OCI-LY3 (cell line): Measurements from ENCODE around the gene C19orf81.

Experiments used
- H2AFZ ChIP-seq: fragments of 200-600, 300-600 bp; shearing (Covaris generic); 2 replicates; pipeline ENCODE4 v1.6.0; 2014; ENCODE audit warnings: antibody characterized with exemption, low read depth, low read length
- H3K27ac ChIP-seq: fragments of 200-600, 300-600 bp; sonication (generic); 2 replicates; pipeline ENCODE4 v1.5.1; 2014; ENCODE audit warnings: mild to moderate bottlenecking, low read length, moderate library complexity, mixed read lengths
- H3K27me3 ChIP-seq: fragments of 200-600, 300-600 bp; sonication (generic); 2 replicates; pipeline ENCODE4 v1.6.1; 2014; ENCODE audit warnings: low read depth, low read length, mixed read lengths
- H3K36me3 ChIP-seq: fragments of 200-600, 300-600 bp; sonication (generic); replicated peaks from 2 replicates; pipeline ENCODE3; 2014; ENCODE audit warnings: low read depth, low read length, mixed read lengths
- H3K4me1 ChIP-seq: fragments of 300-600, 200-600 bp; sonication (generic); 2 replicates; pipeline ENCODE4 v1.6.1; 2014; ENCODE audit warnings: low read length, mixed read lengths
- H3K4me2 ChIP-seq: fragments of 200-600, 300-600 bp; sonication (generic); 2 replicates; pipeline ENCODE4 v1.6.1; 2014; ENCODE audit warnings: low read length, mixed read lengths
- H3K4me3 ChIP-seq: fragments of 300-600, 200-600 bp; sonication (generic); 2 replicates; pipeline ENCODE4 v1.5.1; 2014; ENCODE audit warnings: antibody characterized with exemption, mild to moderate bottlenecking, low read length, moderate library complexity
- H3K79me2 ChIP-seq: fragments of 300-600, 200-600 bp; shearing (Covaris generic); 2 replicates; pipeline ENCODE4 v1.6.1; 2014; ENCODE audit warnings: mild to moderate bottlenecking, low read length, mixed read lengths
- H3K9ac ChIP-seq: fragments of 300-600, 200-600 bp; shearing (Covaris generic); 2 replicates; pipeline ENCODE4 v1.6.0; 2014; ENCODE audit warnings: mild to moderate bottlenecking, low read length, moderate library complexity
- H3K9me3 ChIP-seq: fragments of 200-600, 300-600 bp; shearing (Covaris generic); 2 replicates; pipeline ENCODE4 v1.6.1; 2014; ENCODE audit warnings: low read length, mixed read lengths; ENCODE audit not compliant: insufficient read depth
- H4K20me1 ChIP-seq: fragments of 200-600, 300-600 bp; sonication (generic); 2 replicates; pipeline ENCODE4 v1.6.1; 2016; ENCODE audit warnings: low read length, mixed read lengths; ENCODE audit not compliant: insufficient read depth
- CTCF ChIP-seq: fragments of 200-600, 300-600 bp; sonication (generic); IDR thresholded peaks from 2 replicates; pipeline ENCODE4 v1.5.1; 2014; ENCODE audit warnings: antibody characterized with exemption, low read length, low read depth
- EZH2phosphoT487 ChIP-seq: fragments of 200-600 bp; shearing (Covaris generic); IDR thresholded peaks from 2 replicates; pipeline ENCODE4 v1.6.1; 2018; ENCODE audit warnings: antibody characterized with exemption, mixed run types, low read depth

C19orf81 gene

GRCh38 chr19:50628551-50628950 is 20.7 kb upstream of the C19orf81 start:
- H4K20me1 ChIP-seq, result no peaks in the 10 kb centered on the region
- no peaks in the 10 kb centered on the region for H3K27me3 ChIP-seq
- no peak overlapping the region for H3K4me3 ChIP-seq
- H3K4me1 ChIP-seq, result no peaks in the 10 kb centered on the region
- H3K36me3 ChIP-seq, result no peaks in the 10 kb centered on the region
- H3K4me2 ChIP-seq, result no peak overlapping the region
- no peak overlapping the region for H3K27ac ChIP-seq
- no peaks in the 10 kb centered on the region for H3K79me2 ChIP-seq
- TF ChIP-seq EZH2phosphoT487 (no peak), CTCF (no peak)
- H2AFZ ChIP-seq, result no peak overlapping the region
- no peak overlapping the region for H3K9ac ChIP-seq
- peaks cover 3% of the 10 kb centered on the region for H3K9me3 ChIP-seq

GRCh38 chr19:50629194-50629593 is 20.1 kb upstream of the C19orf81 start:
- H3K4me2 ChIP-seq, result no peak overlapping the region
- no peak overlapping the region for H3K27ac ChIP-seq
- H3K4me1 ChIP-seq, result no peaks in the 10 kb centered on the region
- no peak for TF ChIP-seq EZH2phosphoT487
- TF ChIP-seq CTCF, result no peak
- no peak overlapping the region for H2AFZ ChIP-seq
- no peak overlapping the region for H3K9ac ChIP-seq
- no peak overlapping the region for H3K4me3 ChIP-seq
- no peaks in the 10 kb centered on the region for H3K79me2 ChIP-seq
- H3K36me3 ChIP-seq, result no peaks in the 10 kb centered on the region
- H3K9me3 ChIP-seq, result peaks cover 10% of the 10 kb centered on the region
- H4K20me1 ChIP-seq, result no peaks in the 10 kb centered on the region
- H3K27me3 ChIP-seq, result peaks cover 2% of the 10 kb centered on the region; the same call in 1 of the 2 replicates

- no peak overlapping the region for H3K9ac ChIP-seq
- no peak overlapping the region for H3K4me3 ChIP-seq
- no peak overlapping the region for H2AFZ ChIP-seq
- H4K20me1 ChIP-seq, result no peaks in the 10 kb centered on the region
- H3K27ac ChIP-seq, result no peak overlapping the region
- H3K79me2 ChIP-seq, result no peaks in the 10 kb centered on the region
- no peaks in the 10 kb centered on the region for H3K36me3 ChIP-seq
- H3K9me3 ChIP-seq, result peaks cover 16% of the 10 kb centered on the region
- TF ChIP-seq EZH2phosphoT487, result no peak
- H3K4me1 ChIP-seq, result no peaks in the 10 kb centered on the region
- peaks cover 2% of the 10 kb centered on the region; the same call in 1 of the 2 replicates for H3K27me3 ChIP-seq
- no peak overlapping the region for H3K4me2 ChIP-seq
Observed at GRCh38 chr19:50629801-50630200, 19.4 kb upstream of the C19orf81 start.

- no peaks in the 10 kb centered on the region for H3K4me1 ChIP-seq
- no peak overlapping the region for H3K4me2 ChIP-seq
- no peaks in the 10 kb centered on the region for H3K79me2 ChIP-seq
- H3K9me3 ChIP-seq, result peaks cover 21% of the 10 kb centered on the region
- H3K27ac ChIP-seq, result no peak overlapping the region
- H3K4me3 ChIP-seq, result no peak overlapping the region
- no peak overlapping the region for H2AFZ ChIP-seq
- no peaks in the 10 kb centered on the region for H3K36me3 ChIP-seq
- TF ChIP-seq EZH2phosphoT487 (no peak), CTCF (peak; percentile 34; the same call in 1 of the 2 replicates)
- H4K20me1 ChIP-seq, result no peaks in the 10 kb centered on the region
- H3K9ac ChIP-seq, result no peak overlapping the region
- peaks cover 22% of the 10 kb centered on the region for H3K27me3 ChIP-seq
Observed at GRCh38 chr19:50632151-50632835, 17.0 kb upstream of the C19orf81 start.
